Stimulated activated CD8-positive, alpha-beta memory T cell treated with anti-CD3 and anti-CD28 coated beads, Interleukin-2, amount 100 ng/mL, for 48 hours (primary cell): ENCODE results near the gene SLC1A5.

Source experiments
- DNase-seq, 2 donors: peaks; one replicate each; pipeline ENCODE4 v3.0.0-alpha.2; 2020; ENCODE audit warnings: low read depth in 2 of 2

Gene SLC1A5

GRCh38 chr19:46742926-46743480 is 45.4 kb downstream of the SLC1A5 start:
- DNase-seq = no peak

DNA sequence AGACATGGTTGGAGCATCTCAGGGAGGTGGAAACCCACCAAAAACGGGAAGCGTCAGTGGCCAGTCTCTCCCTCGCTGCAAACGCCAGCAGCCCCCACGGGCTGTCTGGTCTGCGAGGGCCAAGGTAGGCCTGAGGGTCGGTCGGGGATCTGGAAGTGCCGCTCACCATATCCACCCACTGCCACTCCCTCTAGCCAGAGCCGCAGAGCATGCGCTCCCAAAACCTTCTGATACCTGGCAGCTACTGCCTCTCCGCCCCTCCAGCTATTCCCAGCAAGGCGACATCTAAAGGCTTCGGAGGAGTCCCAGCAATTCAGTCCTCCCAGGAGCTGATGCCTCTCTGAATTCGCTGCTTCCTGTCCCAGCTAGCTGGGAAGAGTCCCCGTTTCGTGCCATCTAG is 46.9 kb downstream of the SLC1A5 start:
- DNase-seq = no peak

- no peak for DNase-seq
Measured at GRCh38 chr19:46739290-46739771, 49.1 kb downstream of the SLC1A5 start.

GRCh38 chr19:46737761-46738171 is 50.6 kb downstream of the SLC1A5 start:
- no peak for DNase-seq

GRCh38 chr19:46737298-46737654 is 51.1 kb downstream of the SLC1A5 start:
- no peak for DNase-seq

GRCh38 chr19:46736531-46737297 is 51.7 kb downstream of the SLC1A5 start:
- no peak for DNase-seq

DNA sequence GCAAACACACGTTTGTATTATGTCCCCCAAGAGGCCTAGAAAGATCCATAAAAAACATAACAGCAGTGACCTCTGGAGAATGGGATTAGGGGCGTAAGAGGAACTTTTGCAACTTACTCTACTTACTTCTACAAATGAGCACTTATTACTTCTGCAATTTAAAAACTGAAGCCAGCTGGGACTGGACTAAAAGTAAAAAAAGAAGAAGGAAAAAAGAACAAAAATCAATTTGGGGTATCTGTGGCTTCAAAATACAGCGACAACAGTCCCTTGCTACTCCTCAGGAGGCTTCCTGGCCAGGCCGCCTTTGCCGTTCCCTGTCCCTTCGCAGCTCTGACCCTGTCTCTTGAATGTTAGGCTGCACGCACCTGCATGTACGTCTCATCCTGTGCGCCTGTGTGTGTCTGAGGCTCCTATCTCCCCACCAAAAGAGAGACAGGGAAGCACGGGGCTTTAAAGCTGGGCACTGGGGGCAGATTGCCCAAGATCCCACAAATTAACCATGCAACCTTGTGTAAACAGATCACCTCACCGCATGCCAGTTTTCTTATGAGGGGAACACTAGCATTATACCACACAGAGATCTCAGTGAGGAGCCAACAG is 54.6 kb downstream of the SLC1A5 start:
- DNase-seq = no peak

GRCh38 chr19:46732966-46733689 is 55.3 kb downstream of the SLC1A5 start:
- no peak for DNase-seq

DNA sequence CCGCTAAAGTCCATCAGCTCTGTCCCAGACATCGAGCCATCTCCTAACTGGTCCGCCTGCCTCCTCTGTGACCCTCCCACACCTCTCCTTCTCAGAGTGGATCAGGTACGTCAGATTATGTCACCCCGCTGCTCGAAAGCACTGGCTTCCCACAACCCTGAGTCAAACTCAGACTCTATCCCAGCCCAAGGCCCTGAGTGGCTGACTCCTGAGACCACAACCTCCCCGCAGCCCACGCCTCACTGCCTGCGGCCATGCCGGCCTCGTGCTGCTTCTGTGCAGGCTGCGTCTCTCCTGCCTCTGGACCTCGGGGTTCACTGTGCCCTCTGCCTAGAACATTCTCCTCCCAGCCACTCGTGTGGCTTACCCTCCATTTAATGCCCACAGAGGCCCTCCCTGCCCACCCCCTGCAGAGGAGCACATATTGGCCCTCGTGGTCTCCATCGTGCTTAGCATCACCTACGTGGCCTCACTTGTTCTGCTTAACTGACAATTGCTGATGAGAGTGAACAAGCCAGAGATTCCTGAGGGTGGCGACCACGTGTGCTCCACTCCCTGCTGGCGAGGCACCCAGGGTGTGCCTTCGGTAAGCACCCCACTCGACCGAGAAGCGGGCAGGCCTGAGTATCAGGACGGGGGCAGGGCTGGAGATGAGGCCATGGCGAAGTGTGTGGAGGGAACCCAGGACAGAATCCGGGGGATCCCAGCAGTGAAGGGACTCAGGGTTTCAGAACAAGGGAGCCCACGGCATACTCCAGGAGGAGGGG is 56.0 kb downstream of the SLC1A5 start:
- no peak for DNase-seq

DNA sequence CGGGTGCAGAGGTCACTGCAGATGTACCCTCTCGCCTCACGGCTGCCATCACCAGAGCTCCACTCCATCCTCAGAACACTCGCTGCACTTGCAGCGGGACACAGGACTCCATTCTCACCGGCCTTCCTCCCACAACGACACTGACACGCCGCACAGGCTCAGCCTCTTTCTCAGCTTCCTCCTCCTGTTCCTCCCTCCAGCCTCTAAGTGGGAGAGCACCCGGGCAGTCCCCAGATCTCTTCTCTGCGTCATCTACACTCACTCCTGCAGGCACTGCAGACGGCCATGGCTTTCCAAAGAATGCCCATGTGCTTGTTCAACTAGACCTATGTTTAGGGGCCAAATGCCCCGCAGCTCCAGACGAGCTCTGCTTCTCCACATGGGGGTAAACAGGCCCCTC is 56.8 kb downstream of the SLC1A5 start:
- DNase-seq = no peak

DNA sequence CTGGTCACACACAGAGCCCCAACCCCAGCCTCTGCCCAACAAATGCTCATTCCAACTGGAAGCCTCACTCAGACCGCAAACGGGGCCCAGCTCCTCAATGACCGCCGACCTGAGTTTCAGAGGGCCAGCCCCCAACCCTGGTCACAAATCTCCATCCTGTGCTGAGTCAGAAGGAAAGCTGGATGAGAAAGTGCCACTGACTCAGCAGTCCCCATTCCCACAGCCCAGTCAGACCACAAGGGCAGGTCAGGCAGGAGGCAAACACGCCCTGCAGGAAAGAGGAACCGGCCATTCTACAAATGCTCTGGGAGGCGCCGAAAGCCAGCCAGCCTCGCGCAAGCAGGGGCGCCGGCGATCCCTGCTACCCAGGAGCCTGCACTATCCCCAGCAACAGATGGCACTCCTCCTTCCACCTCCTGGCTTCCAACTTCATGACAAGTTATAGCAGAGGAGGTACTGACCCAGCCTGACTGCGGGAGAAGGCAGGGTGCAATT is 57.3 kb downstream of the SLC1A5 start:
- DNase-seq = no peak

GRCh38 chr19:46730595-46730994 is 57.8 kb downstream of the SLC1A5 start:
- no peak for DNase-seq

DNA sequence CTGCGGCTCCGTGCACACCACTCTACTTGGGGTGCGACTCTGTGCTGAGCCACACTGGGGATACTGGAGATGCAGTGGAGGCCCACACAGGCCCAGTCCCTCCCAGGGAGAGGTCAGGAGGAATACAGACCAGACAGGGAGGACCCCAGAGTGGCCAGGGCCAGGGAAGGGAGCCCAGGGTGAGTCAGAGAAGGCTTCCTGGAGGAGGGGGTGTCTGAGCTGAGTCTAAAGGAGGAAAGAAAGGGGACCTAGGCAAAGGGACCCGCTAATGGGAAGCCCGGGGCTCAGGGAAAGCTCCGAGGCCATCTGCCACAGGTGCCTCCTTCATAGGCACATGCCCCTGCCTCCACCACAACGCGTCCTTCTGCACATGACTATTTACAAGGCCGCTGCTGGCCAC is 58.2 kb downstream of the SLC1A5 start:
- no peak for DNase-seq

- no peak for DNase-seq
Measured at GRCh38 chr19:46729696-46730095, 58.7 kb downstream of the SLC1A5 start.

DNA sequence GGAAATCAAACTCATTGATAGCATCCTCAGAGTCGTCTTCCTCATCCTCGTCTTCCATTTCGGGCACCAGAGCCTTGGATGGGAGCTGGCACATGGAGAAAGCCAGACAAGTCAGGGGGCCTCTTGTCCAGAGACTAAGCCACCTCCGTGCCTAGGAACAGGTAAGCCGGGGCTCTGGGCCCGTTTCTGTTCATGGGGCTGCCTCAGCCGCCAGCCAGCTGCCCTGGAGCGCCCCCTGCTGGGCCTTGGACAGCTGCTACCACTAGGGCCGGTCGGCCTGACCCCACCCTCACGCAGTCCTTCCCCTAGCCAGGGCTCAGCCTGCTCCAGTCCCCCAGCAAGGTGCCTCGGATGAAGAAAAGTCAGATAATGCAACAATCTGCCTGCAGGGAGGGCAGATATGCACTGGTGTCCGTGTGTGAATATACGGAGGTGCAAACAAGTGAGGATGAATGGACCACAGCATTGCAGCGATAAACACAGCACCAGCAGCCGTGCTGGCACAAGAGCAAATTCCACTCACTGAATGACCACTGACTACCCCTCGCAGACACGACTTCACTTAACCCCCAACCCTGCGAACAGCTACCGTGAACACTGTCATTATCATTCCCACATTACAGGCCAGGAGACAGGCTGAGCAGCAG is 59.6 kb downstream of the SLC1A5 start:
- DNase-seq = peak; percentile 66 to 82

GRCh38 chr19:46728208-46728607 is 60.2 kb downstream of the SLC1A5 start:
- no peak for DNase-seq

- DNase-seq = no peak
Measured at GRCh38 chr19:46727757-46728156, 60.6 kb downstream of the SLC1A5 start.

DNA sequence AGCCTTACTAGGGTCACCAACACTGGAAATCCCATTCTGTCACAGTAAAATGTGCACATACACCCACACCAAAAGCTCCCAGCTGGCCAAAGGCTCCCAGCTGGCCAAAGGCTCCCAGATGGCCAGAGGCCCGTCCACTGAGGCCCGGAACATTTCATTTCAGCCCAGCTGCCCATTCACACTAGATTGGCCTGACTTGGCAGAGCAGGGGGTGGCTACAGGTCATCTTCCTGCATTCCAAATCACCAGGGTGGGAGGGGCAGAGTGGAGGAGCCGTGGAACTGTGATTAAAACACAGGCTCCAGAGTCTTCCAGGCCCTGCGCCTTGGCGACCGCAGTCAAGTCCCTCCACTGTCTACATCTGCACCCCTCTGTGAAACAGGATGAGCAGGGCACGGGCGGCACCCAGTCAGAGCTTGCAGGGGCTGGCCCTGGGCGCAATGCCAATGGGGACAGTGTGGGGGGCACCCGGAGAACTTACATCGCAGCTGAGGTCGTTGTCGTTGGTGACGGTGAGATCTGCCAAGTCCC is 61.4 kb downstream of the SLC1A5 start:
- no peak for DNase-seq

DNA sequence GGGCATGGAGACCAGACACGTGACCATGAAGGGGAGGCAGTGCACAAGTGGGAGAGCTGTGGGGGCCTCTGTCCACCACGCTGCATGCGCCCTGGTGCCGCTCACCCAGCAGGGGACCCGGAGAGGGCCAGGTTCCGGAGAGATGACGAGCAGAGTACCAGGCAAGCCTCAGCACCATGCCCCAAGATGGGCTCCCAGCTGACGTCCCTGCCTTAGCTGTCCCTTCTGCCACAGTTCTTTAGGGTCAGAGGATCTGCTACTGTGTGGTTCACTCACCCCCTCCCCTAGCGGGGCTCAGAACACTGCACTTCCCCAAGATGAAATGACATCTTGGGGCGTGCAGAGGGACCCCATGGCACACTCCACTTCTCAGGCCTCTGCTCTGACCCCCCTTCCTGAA is 61.8 kb downstream of the SLC1A5 start:
- no peak for DNase-seq

DNA sequence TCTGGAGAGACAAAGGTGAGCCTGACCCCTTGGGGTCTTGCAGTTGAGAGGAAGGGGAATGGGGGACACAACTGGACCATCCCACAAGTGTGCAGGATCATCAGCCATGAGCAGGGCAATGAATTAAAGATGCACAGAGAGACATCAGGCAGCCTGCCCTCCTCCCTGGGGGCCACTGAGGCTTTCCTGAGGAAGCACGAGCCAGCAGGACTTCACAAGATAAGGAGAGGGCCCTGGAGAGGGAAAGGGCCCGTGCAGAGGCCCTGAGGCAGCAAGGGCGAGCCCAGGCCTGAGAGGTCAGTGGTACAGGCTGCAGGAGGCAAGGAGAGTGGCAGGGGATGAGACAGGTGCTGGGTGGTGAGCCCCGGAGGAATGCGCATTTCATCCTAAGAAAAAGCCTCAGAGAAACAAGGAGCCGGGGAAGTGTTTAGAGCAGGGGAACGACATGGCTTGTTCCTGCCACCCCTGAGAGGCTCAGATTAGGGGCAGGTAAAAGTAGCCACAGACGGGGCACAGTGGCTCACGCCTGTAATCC is 62.5 kb downstream of the SLC1A5 start:
- DNase-seq = no peak
